GM19035 (cell line): ENCODE results near the gene PROK1.
"Not testable (repeated sequence)": the region's sequence is repeated elsewhere in the genome, so short reads cannot be mapped to it uniquely, and the experiment has no call there.

Experiments
- ATAC-seq: cut with Tn5 transposase; IDR thresholded peaks from one replicate; pipeline ENCODE4 v1.9.1; 2021; ENCODE audit not compliant: unreplicated experiment

Gene PROK1

GRCh38 chr1:110433213-110433612, 17.7 kb upstream of the PROK1 start:
- no peak for ATAC-seq

GRCh38 chr1:110433803-110434202, 17.1 kb upstream of the PROK1 start:
- no peak for ATAC-seq

- no peak for ATAC-seq
Observed at GRCh38 chr1:110434946-110435345, 16.0 kb upstream of the PROK1 start.

GRCh38 chr1:110436635-110437034, 14.3 kb upstream of the PROK1 start:
- ATAC-seq = no peak

GRCh38 chr1:110437645-110438299, 13.2 kb upstream of the PROK1 start:
- ATAC-seq = not testable (repeated sequence)

GRCh38 chr1:110438893-110439292, 12.1 kb upstream of the PROK1 start:
- no peak for ATAC-seq

- ATAC-seq = not testable (repeated sequence)
Observed at GRCh38 chr1:110439873-110440272, 11.1 kb upstream of the PROK1 start.

- ATAC-seq = no peak
Observed at GRCh38 chr1:110440877-110441276, 10.1 kb upstream of the PROK1 start.

- no peak for ATAC-seq
Observed at GRCh38 chr1:110441888-110442287, 9.1 kb upstream of the PROK1 start.

- no peak for ATAC-seq
Observed at GRCh38 chr1:110443451-110443850, 7.5 kb upstream of the PROK1 start.

- no peak for ATAC-seq
Observed at GRCh38 chr1:110444561-110444960, 6.4 kb upstream of the PROK1 start.

GRCh38 chr1:110449661-110450651, 993 bp upstream of the PROK1 start:
- no peak for ATAC-seq

- ATAC-seq = no peak
Observed at GRCh38 chr1:110452330-110452729, 1.4 kb downstream of the PROK1 start.

GRCh38 chr1:110453829-110454228, 2.9 kb downstream of the PROK1 start:
- ATAC-seq = no peak

- no peak for ATAC-seq
Observed at GRCh38 chr1:110454328-110454727, 3.4 kb downstream of the PROK1 start.

- ATAC-seq = no peak
Observed at GRCh38 chr1:110455151-110455550, 4.2 kb downstream of the PROK1 start.

GRCh38 chr1:110457206-110457605, 6.3 kb downstream of the PROK1 start:
- no peak for ATAC-seq

- ATAC-seq = peak; percentile 79
Observed at GRCh38 chr1:110460253-110461220, 9.6 kb downstream of the PROK1 start.

GRCh38 chr1:110462093-110462492, 11.1 kb downstream of the PROK1 start:
- ATAC-seq = no peak

GRCh38 chr1:110462964-110463363, 12.0 kb downstream of the PROK1 start:
- ATAC-seq = no peak

GRCh38 chr1:110463725-110464124, 12.8 kb downstream of the PROK1 start:
- no peak for ATAC-seq
